SH-SY5Y (cell line): ENCODE data around the gene HEG1.

Experiments
- GATA2 ChIP-seq: IDR thresholded peaks from 2 replicates; pipeline ENCODE4 v1.6.1; 2011; ENCODE audit warnings: mild to moderate bottlenecking, low read depth, low read length
- GATA3 ChIP-seq: IDR thresholded peaks from 2 replicates; pipeline ENCODE4 v1.6.1; 2011; ENCODE audit warnings: low read depth, mild to moderate bottlenecking, low read length, moderate library complexity

DNA sequence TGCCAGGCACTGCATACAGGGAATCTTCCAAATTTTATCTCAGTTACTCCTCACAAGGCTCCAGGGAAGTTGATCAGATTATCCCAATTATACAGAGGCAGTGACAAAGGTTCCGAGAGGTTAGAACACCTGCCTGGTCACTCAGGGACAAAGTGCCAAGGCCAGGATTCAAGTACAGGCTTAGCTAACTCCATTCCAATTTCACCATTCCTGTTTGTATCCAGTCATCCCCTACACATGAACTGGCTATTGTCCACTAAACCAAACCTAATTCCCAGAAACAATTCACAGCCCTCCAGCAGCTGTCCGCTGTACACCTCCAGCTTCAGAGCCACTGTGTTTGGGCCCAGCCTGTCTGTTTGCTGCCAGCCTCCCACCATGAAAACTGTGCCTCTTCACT, 137.3 kb downstream of the HEG1 start:
- no peak for TF ChIP-seq GATA3
- no peak for TF ChIP-seq GATA2
